Midbrain (tissue), 1 donor: ENCODE results near the gene CHD5.

Experiments
- DNase-seq: peaks from one replicate; lab custom pipeline; 2025; lab: John Stamatoyannopoulos, UW

Gene CHD5

GRCh38 chr1:6062670-6063069 lies 117.5 kb downstream of the CHD5 start:
- no peak for DNase-seq

- no peak for DNase-seq
Observed at GRCh38 chr1:6059866-6060265, 120.3 kb downstream of the CHD5 start.

- DNase-seq: no peak
Observed at GRCh38 chr1:6057170-6057845, 122.8 kb downstream of the CHD5 start.

GRCh38 chr1:6056572-6056948 lies 123.6 kb downstream of the CHD5 start:
- DNase-seq: no peak

GRCh38 chr1:6054596-6054995 lies 125.5 kb downstream of the CHD5 start:
- no peak for DNase-seq

GRCh38 chr1:6053206-6053546 lies 126.9 kb downstream of the CHD5 start:
- no peak for DNase-seq

- peak; percentile 44 for DNase-seq
Observed at GRCh38 chr1:6052543-6053205, 127.4 kb downstream of the CHD5 start.
